ENCODE results near the gene CRHR2. TPM values are rescaled to one million over a fixed set of nuclear protein-coding genes. Genes with fewer than 3 reads are reported as not detected.

Gene CRHR2
- total and polyA plus RNA-seq, 2 of the 4 experiments (the other 2 are of a cell fraction): not detected

DNA sequence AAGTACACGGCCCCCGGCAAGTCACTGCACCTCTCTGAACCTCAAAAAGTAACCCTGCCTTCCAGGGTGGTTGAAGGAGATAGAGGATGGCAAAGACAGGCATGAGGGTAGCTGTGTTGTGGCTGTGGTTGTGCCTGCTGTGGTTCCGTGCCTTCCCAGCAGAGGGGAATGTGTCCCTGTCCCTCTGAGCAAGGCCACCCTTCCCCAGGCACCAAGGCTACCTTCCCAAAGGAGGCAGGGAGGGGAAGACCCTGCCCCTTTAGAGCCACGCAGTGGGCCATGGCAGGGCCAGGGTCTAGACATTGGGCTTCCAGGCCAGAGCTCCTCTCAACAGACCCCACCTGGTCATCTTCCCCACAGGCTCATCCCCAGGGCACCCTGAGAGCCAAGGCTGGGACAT, 18.8 kb downstream of the CRHR2 start:
- no TSS peak for BruUV-seq (replicated peaks)

More for the DNA sequence above, 18.8 kb downstream of the CRHR2 start:
- Histone ChIP-seq H3K79me1 (ENCODE audit: low read depth in 1 of 2, low read length in 2 of 2) (no peaks in the 10 kb centered on the region), H2AFZ (replicated peaks; ENCODE audit: low read length, poor library complexity) (no peak overlapping the region), H3K27ac (ENCODE audit: insufficient read depth, low read length) (no peak overlapping the region), H3K56ac (ENCODE audit: extremely low read depth, insufficient read depth, low read length) (no peak overlapping the region), H2BK5ac (ENCODE audit: low read depth, low read length, poor library complexity, severe bottlenecking) (no peak overlapping the region), H3K9ac (ENCODE audit: low read depth, low read length) (no peak overlapping the region), H2BK120ac (ENCODE audit: low read depth, low read length) (no peak overlapping the region), H3K18ac (ENCODE audit: low read depth, low read length) (no peak overlapping the region), H2BK15ac (ENCODE audit: low read depth, low read length) (no peak overlapping the region), H2BK20ac (ENCODE audit: low read depth, low read length) (no peak overlapping the region), H3K23ac (ENCODE audit: low read depth, low read length) (no peak overlapping the region), H2AK9ac (replicated peaks; ENCODE audit: low read depth, low read length, poor library complexity) (no peak overlapping the region), H4K8ac (ENCODE audit: low read depth in 2 of 2, low read length in 2 of 2) (no peak overlapping the region), H3K4ac (ENCODE audit: low read depth, low read length) (no peak overlapping the region), H3K9me1 (ENCODE audit: insufficient read depth, low read length) (no peaks in the 10 kb centered on the region; the same call in 1 of the 2 replicates), H3K27me3 (ENCODE audit: control insufficient read depth, insufficient read depth, low read length) (peaks cover 27% of the 10 kb centered on the region), H3K9me3 (ENCODE audit: control insufficient read depth, insufficient read depth, low read length) (no peaks in the 10 kb centered on the region), H2AK5ac (ENCODE audit: low read depth, low read length) (no peak overlapping the region), H3K4me2 (ENCODE audit: low read depth, low read length) (no peak overlapping the region), H4K5ac (ENCODE audit: low read depth, low read length) (no peak overlapping the region), H3K4me3 (ENCODE audit: insufficient read depth, low read depth, low read length) (no peak overlapping the region), H4K20me1 (ENCODE audit: insufficient read depth, low read length) (no peaks in the 10 kb centered on the region), H3K36me3 (ENCODE audit: control insufficient read depth, insufficient read depth, low read length) (no peaks in the 10 kb centered on the region), H4K91ac (ENCODE audit: insufficient read depth, low read depth, low read length) (no peak overlapping the region), H3K14ac (replicated peaks; ENCODE audit: low read depth, low read length) (no peak overlapping the region), H3K4me1 (ENCODE audit: control insufficient read depth, insufficient read depth, low read length) (no peaks in the 10 kb centered on the region)
- in situ Hi-C loops (cut with MboI; ENCODE audit: low sequenced_read_pairs): no loop called here
- CTCF ChIA-PET: interaction anchor here (1.0 kb wide), 1 partner anchor 10 kb away, joined by 3 read pairs; no protein-coding TSS in a partner anchor
- TF ChIP-seq MAZ (IDR thresholded peaks at IDR 0.05; ENCODE audit: borderline replicate concordance, low read depth, low read length): no peak
- no peak for TF ChIP-seq MAFK (IDR thresholded peaks at IDR 0.05; ENCODE audit: low read depth, low read length)
- no peak for TF ChIP-seq RCOR1 (IDR thresholded peaks at IDR 0.05; ENCODE audit: insufficient replicate concordance, low read length)
- TF ChIP-seq, protein P1, sequence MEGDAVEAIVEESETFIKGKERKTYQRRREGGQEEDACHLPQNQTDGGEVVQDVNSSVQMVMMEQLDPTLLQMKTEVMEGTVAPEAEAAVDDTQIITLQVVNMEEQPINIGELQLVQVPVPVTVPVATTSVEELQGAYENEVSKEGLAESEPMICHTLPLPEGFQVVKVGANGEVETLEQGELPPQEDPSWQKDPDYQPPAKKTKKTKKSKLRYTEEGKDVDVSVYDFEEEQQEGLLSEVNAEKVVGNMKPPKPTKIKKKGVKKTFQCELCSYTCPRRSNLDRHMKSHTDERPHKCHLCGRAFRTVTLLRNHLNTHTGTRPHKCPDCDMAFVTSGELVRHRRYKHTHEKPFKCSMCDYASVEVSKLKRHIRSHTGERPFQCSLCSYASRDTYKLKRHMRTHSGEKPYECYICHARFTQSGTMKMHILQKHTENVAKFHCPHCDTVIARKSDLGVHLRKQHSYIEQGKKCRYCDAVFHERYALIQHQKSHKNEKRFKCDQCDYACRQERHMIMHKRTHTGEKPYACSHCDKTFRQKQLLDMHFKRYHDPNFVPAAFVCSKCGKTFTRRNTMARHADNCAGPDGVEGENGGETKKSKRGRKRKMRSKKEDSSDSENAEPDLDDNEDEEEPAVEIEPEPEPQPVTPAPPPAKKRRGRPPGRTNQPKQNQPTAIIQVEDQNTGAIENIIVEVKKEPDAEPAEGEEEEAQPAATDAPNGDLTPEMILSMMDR (conservative IDR thresholded peaks at IDR 0.05; ENCODE audit: low read depth, low read length): no peak
- no peak for TF ChIP-seq MXI1 (IDR thresholded peaks at IDR 0.05; ENCODE audit: borderline replicate concordance, low read depth, low read length)
- no peak for TF ChIP-seq POLR2A (IDR thresholded peaks at IDR 0.05; ENCODE audit: low read depth, low read length)
- TF ChIP-seq SMC3 (IDR thresholded peaks at IDR 0.05; ENCODE audit: low read depth, low read length): no peak
- TF ChIP-seq, protein P2, sequence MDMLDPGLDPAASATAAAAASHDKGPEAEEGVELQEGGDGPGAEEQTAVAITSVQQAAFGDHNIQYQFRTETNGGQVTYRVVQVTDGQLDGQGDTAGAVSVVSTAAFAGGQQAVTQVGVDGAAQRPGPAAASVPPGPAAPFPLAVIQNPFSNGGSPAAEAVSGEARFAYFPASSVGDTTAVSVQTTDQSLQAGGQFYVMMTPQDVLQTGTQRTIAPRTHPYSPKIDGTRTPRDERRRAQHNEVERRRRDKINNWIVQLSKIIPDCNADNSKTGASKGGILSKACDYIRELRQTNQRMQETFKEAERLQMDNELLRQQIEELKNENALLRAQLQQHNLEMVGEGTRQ (IDR thresholded peaks at IDR 0.05; ENCODE audit: low read depth, low read length): no peak
- TF ChIP-seq RFX5 (IDR thresholded peaks at IDR 0.05; ENCODE audit: low read depth, low read length): no peak
- no peak for TF ChIP-seq NFE2L2 (IDR thresholded peaks at IDR 0.05; ENCODE audit: low read depth, low read length)
- no peak for ATAC-seq (ENCODE audit: low read depth)
- WGBS, 2 experiments (ENCODE audit: extremely low coverage in 2 of 2, insufficient read length in 1 of 2): no CpG with 5 or more reads among the region's 4 CpGs
- no peak for DNase-seq
- intact Hi-C loops (cut with micrococcal nuclease): no loop called here
- dilution Hi-C loops (cut with HindIII; ENCODE audit: low sequenced_read_pairs, unreplicated experiment): no loop called here
- POLR2A ChIA-PET (ENCODE audit: unreplicated experiment): no interaction called here
